Superior temporal gyrus (tissue), 1 donor: ENCODE data around the gene IP6K2.

Experiments
- DNase-seq: peaks from one replicate; pipeline ENCODE4 v3.0.0-alpha.2; 2016; ENCODE audit errors: extremely low spot score

Gene IP6K2

DNA sequence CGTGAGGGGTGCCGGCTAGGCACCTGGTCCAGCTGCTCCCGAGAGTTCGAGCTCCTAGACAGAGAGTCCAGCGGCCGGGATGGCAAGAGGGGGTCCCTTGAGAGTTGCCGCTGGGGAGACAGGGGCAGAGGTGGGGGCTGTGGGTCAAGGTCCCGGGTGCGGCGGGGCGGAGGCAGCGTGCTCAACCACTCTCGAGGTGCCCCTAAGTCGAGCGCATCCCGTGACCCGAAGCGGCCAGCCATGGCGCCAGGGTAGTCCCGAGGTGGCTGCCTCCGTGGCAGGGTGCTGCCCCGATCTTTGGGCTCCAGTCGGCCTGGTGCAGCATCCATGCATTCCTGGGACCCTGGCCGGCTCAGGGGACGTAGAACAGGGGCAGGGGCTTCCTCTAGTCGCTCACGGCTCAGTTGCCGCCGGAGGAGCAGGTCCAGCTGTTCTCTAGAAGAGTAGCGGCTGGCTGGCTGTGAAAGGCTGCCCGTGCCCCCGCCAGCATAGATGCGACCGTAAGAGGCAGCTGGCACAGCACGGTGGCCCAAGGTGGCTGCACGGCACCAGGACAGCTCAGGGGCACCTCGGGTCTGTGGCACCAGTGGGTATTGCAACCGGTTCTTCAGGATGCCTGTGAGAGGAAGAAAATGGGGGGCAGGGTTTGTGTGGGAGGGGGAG is 76.9 kb downstream of the IP6K2 start:
- DNase-seq, result no peak
